Endothelial cell (in vitro differentiated cells): ENCODE data around the gene GRIN2A. TPM values are rescaled to one million over a fixed set of nuclear protein-coding genes. Genes with fewer than 3 reads are reported as not detected.

Source experiments
- DNase-seq: peaks from one replicate; pipeline ENCODE4 v3.0.0; 2021; ENCODE audit warnings: low spot score
- H3K27ac Mint-ChIP-seq: one replicate; pipeline ENCODE4 v1.8.0; 2021; ENCODE audit warnings: mixed read lengths, inconsistent platforms; ENCODE audit not compliant: unreplicated experiment
- H3K27me3 Mint-ChIP-seq: one replicate; pipeline ENCODE4 v1.8.0; 2021; ENCODE audit warnings: mild to moderate bottlenecking, moderate library complexity, mixed read lengths, inconsistent platforms; ENCODE audit not compliant: unreplicated experiment
- H3K36me3 Mint-ChIP-seq: one replicate; pipeline ENCODE4 v1.8.0; 2021; ENCODE audit warnings: mild to moderate bottlenecking, low read depth, mixed read lengths, inconsistent platforms; ENCODE audit not compliant: unreplicated experiment
- H3K4me1 Mint-ChIP-seq: one replicate; pipeline ENCODE4 v1.8.0; 2021; ENCODE audit warnings: mild to moderate bottlenecking, mixed read lengths, inconsistent platforms; ENCODE audit not compliant: unreplicated experiment
- H3K4me3 Mint-ChIP-seq: one replicate; pipeline ENCODE4 v1.8.0; 2021; ENCODE audit warnings: mild to moderate bottlenecking, mixed read lengths, inconsistent platforms; ENCODE audit not compliant: unreplicated experiment
- H3K9me3 Mint-ChIP-seq: one replicate; pipeline ENCODE4 v1.8.0; 2021; ENCODE audit warnings: mixed read lengths, inconsistent platforms; ENCODE audit not compliant: unreplicated experiment
- total RNA-seq: library from RNA; stranded (reverse); fragmentation: NEBNext Ultra II Directional; extraction: Animal tissue kit (Norgen Biotek cat#: 25700); gene quantifications from one replicate; pipeline ENCODE4 v1.2.1, GENCODE V29; 2021; ENCODE audit not compliant: unreplicated experiment
- TF ChIP-seq, protein P1 (sequence below): fragments of 200-600 bp; sonication (generic); IDR thresholded peaks from one replicate; pipeline ENCODE4 v1.5.0; 2021; ENCODE audit warnings: antibody characterized with exemption; ENCODE audit not compliant: unreplicated experiment

The GRIN2A gene
- total RNA-seq, 1 donor from 2014 or later: 0.03 TPM

DNA sequence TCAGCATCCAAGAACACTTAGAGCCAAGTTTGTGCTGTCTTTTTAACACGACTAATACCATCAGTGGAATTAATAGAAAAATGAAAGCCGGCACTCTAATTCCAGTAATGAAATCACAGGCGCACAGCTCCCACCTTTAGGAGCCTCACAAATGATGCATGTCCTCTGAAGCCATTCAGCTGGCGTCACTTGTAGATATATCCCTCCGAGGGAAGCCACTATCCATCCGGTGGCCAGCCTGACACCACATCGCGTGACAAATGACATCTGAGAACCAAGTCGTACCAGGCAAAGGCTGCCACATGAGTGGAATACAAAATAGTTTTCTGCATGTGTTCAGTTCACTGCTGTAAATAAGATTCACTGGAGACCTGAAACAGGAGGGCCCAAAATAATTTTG is 205.6 kb downstream of the GRIN2A start:
- no peaks in the 10 kb centered on the region for H3K9me3 Mint-ChIP-seq
- H3K27me3 Mint-ChIP-seq: no peaks in the 10 kb centered on the region
- no peaks in the 10 kb centered on the region for H3K4me1 Mint-ChIP-seq
- H3K4me3 Mint-ChIP-seq: no peak overlapping the region
- H3K36me3 Mint-ChIP-seq: no peaks in the 10 kb centered on the region
- DNase-seq: no peak
- no peak overlapping the region for H3K27ac Mint-ChIP-seq
- TF ChIP-seq, protein P1, sequence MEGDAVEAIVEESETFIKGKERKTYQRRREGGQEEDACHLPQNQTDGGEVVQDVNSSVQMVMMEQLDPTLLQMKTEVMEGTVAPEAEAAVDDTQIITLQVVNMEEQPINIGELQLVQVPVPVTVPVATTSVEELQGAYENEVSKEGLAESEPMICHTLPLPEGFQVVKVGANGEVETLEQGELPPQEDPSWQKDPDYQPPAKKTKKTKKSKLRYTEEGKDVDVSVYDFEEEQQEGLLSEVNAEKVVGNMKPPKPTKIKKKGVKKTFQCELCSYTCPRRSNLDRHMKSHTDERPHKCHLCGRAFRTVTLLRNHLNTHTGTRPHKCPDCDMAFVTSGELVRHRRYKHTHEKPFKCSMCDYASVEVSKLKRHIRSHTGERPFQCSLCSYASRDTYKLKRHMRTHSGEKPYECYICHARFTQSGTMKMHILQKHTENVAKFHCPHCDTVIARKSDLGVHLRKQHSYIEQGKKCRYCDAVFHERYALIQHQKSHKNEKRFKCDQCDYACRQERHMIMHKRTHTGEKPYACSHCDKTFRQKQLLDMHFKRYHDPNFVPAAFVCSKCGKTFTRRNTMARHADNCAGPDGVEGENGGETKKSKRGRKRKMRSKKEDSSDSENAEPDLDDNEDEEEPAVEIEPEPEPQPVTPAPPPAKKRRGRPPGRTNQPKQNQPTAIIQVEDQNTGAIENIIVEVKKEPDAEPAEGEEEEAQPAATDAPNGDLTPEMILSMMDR: no peak

DNA sequence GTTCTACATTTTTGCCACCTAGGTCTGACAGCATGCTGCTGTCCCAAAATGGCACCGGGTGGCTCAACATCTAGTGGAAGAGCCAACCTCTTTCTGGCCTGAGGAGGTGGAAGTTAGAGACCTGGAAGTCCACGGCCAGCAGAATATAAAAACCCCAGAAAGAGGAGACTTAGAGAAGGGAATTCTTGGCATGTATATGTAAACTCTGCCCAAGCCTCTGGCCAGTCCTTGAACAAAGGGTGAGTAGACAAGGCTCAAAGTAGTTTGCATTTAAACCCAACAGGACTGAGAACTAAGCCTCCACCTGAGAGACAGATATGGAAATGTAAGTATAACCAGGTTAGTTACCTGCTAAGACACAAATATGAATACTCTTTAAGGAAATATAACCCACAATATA is 210.3 kb downstream of the GRIN2A start:
- Mint-ChIP-seq H3K27ac (no peak overlapping the region), H3K4me3 (no peak overlapping the region), H3K27me3 (no peaks in the 10 kb centered on the region), H3K4me1 (no peaks in the 10 kb centered on the region), H3K36me3 (no peaks in the 10 kb centered on the region), H3K9me3 (no peaks in the 10 kb centered on the region)
- no peak for DNase-seq
- TF ChIP-seq, protein P1: no peak

DNA sequence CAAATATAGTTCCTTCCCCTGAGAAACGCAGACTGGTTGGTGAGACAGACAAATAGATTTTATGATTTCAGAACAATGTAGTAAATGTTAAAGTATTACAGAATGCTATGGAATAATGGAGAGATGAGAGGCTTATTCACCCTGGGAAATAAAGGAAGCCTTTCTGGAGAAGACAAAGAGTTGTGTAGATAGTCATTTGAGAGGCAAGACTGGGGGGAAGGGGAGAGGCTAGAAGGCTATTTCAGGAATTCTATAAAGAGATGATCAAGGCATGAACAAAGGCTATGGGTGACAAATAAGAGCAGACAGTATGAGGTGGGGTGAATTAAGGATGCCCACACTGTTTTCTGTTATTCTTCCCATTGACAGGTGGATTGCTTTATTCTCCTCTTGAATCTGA is 211.4 kb downstream of the GRIN2A start:
- H3K36me3 Mint-ChIP-seq: no peaks in the 10 kb centered on the region
- no peaks in the 10 kb centered on the region for H3K27me3 Mint-ChIP-seq
- H3K4me1 Mint-ChIP-seq: no peaks in the 10 kb centered on the region
- no peak for DNase-seq
- TF ChIP-seq, protein P1: no peak
- H3K4me3 Mint-ChIP-seq: no peak overlapping the region
- H3K27ac Mint-ChIP-seq: no peak overlapping the region
- H3K9me3 Mint-ChIP-seq: no peaks in the 10 kb centered on the region

DNA sequence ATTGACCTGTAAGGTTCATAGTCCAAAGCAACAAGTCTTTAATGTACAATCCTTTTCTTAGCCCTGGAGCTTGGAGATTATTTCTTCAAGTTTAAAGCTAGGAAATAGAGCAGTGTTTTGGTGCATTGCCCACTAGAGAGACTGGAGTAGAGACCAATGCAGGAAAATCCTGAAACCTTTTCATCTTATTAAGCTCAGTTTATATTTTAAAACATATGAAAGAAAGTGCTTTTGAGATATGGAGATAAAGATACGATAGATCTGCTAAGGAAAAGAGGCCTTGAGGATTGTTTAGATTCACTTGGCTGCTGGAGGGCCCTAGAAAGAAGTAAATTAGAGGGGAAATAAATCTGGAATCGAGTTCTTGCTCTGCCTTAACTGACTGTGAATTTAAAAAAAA is 212.0 kb downstream of the GRIN2A start:
- no peaks in the 10 kb centered on the region for H3K27me3 Mint-ChIP-seq
- H3K27ac Mint-ChIP-seq: no peak overlapping the region

DNA sequence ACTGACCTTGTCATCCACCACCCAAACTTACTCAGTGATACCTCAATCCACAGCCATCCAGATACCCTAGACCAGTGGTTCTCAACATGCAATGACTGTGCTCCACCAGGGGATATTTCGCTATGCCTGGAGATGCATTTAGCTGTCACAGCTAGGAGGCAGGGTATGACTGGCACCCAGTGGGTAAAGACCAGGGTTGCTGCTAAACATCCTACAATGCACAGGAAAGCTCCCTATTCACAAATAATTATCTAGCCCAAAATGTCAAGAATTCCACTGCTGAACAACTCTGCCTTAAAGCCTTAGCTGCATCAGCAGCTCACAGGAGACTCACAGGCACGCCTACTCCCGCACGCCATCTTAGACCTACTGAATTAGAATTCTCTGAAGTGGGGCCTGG is 212.6 kb downstream of the GRIN2A start:
- H3K27ac Mint-ChIP-seq: no peak overlapping the region
- H3K9me3 Mint-ChIP-seq: no peaks in the 10 kb centered on the region
- no peaks in the 10 kb centered on the region for H3K4me1 Mint-ChIP-seq
- H3K36me3 Mint-ChIP-seq: no peaks in the 10 kb centered on the region
- DNase-seq: no peak
- no peaks in the 10 kb centered on the region for H3K27me3 Mint-ChIP-seq
- no peak overlapping the region for H3K4me3 Mint-ChIP-seq
- TF ChIP-seq, protein P1: no peak

More for the DNA sequence above, 212.0 kb downstream of the GRIN2A start:
- DNase-seq: no peak
- H3K4me1 Mint-ChIP-seq: no peaks in the 10 kb centered on the region
- TF ChIP-seq, protein P1: no peak
- no peak overlapping the region for H3K4me3 Mint-ChIP-seq
- no peaks in the 10 kb centered on the region for H3K36me3 Mint-ChIP-seq
- H3K9me3 Mint-ChIP-seq: no peaks in the 10 kb centered on the region
